Measurements from ENCODE around the gene MBOAT2. TPM values are rescaled to one million over a fixed set of nuclear protein-coding genes. Genes with fewer than 3 reads are reported as not detected.
A peak's percentile ranks its signal among the peaks of the same experiment; 100 is the strongest.

MBOAT2 gene
- total and polyA plus RNA-seq, 2 of the 13 experiments (the other 11 are each of a cell fraction or from before 2014, with no cell fraction given) = 0.11 to 0.36 TPM

DNA sequence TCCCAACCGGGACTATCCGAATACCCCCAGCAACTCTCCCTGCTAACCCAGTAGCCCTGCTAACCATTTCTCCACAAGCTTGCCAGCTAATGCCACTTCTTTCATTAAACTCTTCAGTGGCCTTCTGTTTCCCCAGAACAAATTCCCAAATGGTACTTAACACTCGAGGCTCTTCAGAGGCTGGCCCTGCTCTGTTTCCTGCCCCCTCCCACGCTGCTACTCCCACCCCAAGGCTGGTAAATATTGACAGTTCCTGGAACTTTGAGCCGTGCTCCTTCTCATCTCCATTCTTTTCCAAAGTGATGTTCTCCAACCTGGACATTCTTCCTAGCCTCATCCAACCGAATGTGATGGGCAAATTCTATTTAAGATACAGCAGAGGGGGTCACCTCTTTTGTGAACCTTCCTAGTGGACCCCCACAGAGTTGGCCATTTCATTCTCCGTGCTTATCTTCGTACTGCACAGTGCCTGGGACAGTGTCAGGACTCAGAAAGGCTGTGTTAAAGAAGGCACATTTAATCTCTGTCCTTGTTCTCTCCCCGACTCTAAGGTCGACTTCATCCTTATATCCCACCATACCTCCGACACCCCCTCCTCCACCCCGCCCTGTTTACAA, 162.9 kb downstream of the MBOAT2 start (continued):
- TF ChIP-seq KLF15 (CRISPR knock-in tag; IDR thresholded peaks at IDR 0.05; ENCODE audit: borderline replicate concordance) (no peak), PRDM15 (CRISPR knock-in tag; IDR thresholded peaks at IDR 0.05) (no peak), FOXK2 (IDR thresholded peaks at IDR 0.05) (no peak), ZNF296 (CRISPR knock-in tag; conservative IDR thresholded peaks at IDR 0.05) (no peak), TCF12 (IDR thresholded peaks at IDR 0.05) (no peak), TCF12 (CRISPR knock-in tag; IDR thresholded peaks at IDR 0.05) (no peak), GTF2F1 (IDR thresholded peaks at IDR 0.05; ENCODE audit: low read length) (no peak), ZNF768 (CRISPR knock-in tag; IDR thresholded peaks at IDR 0.05) (no peak), CERS6 (CRISPR knock-in tag; IDR thresholded peaks at IDR 0.05) (no peak), HMG20A (CRISPR knock-in tag; IDR thresholded peaks at IDR 0.05; ENCODE audit: borderline replicate concordance) (peak; percentile 88), ZBTB42 (CRISPR knock-in tag; IDR thresholded peaks at IDR 0.05) (no peak), SRSF1 (optimal IDR thresholded peaks at IDR 0.05; ENCODE audit: low read depth, low read length) (no peak), ZNF510 (CRISPR knock-in tag; IDR thresholded peaks at IDR 0.05; ENCODE audit: low read depth) (no peak), NBN (conservative IDR thresholded peaks at IDR 0.05) (no peak), GFI1 (CRISPR knock-in tag; IDR thresholded peaks at IDR 0.05; ENCODE audit: borderline replicate concordance) (peak; percentile 52; the same call in 1 of the 2 replicates), IRF2 (CRISPR knock-in tag; IDR thresholded peaks at IDR 0.05) (no peak; the same call in 1 of the 2 replicates)
- TF ChIP-seq, protein P1, sequence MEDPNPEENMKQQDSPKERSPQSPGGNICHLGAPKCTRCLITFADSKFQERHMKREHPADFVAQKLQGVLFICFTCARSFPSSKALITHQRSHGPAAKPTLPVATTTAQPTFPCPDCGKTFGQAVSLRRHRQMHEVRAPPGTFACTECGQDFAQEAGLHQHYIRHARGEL (CRISPR knock-in tag; IDR thresholded peaks at IDR 0.05) = no peak
- TF ChIP-seq, protein P2, sequence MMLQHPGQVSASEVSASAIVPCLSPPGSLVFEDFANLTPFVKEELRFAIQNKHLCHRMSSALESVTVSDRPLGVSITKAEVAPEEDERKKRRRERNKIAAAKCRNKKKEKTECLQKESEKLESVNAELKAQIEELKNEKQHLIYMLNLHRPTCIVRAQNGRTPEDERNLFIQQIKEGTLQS (CRISPR knock-in tag; IDR thresholded peaks at IDR 0.05) = no peak
- TF ChIP-seq, protein P3, sequence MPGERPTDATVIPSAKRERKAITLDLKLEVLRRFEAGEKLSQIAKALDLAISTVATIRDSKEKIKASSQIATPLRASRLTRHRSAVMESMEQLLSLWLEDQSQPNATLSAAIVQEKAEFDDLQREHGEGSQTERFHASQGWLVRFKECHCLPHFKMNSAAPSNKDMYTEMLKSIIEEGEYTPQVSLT (CRISPR knock-in tag; IDR thresholded peaks at IDR 0.05; ENCODE audit: borderline replicate concordance, low read depth) = no peak
- TF ChIP-seq, protein P4, sequence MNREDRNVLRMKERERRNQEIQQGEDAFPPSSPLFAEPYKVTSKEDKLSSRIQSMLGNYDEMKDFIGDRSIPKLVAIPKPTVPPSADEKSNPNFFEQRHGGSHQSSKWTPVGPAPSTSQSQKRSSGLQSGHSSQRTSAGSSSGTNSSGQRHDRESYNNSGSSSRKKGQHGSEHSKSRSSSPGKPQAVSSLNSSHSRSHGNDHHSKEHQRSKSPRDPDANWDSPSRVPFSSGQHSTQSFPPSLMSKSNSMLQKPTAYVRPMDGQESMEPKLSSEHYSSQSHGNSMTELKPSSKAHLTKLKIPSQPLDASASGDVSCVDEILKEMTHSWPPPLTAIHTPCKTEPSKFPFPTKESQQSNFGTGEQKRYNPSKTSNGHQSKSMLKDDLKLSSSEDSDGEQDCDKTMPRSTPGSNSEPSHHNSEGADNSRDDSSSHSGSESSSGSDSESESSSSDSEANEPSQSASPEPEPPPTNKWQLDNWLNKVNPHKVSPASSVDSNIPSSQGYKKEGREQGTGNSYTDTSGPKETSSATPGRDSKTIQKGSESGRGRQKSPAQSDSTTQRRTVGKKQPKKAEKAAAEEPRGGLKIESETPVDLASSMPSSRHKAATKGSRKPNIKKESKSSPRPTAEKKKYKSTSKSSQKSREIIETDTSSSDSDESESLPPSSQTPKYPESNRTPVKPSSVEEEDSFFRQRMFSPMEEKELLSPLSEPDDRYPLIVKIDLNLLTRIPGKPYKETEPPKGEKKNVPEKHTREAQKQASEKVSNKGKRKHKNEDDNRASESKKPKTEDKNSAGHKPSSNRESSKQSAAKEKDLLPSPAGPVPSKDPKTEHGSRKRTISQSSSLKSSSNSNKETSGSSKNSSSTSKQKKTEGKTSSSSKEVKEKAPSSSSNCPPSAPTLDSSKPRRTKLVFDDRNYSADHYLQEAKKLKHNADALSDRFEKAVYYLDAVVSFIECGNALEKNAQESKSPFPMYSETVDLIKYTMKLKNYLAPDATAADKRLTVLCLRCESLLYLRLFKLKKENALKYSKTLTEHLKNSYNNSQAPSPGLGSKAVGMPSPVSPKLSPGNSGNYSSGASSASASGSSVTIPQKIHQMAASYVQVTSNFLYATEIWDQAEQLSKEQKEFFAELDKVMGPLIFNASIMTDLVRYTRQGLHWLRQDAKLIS (CRISPR knock-in tag; IDR thresholded peaks at IDR 0.05) = no peak

Measured in HepG2 (cell line).